Spinal cord (tissue), 10 donors: ENCODE data around the gene CDX1. TPM values are rescaled to one million over a fixed set of nuclear protein-coding genes. Genes with fewer than 3 reads are reported as not detected.

Experiments used
- DNase-seq, 6 donors: peaks; one replicate each; pipeline versions ENCODE4 v3.0.0 to v3.0.0-alpha.2; 2013 to 2015; ENCODE audit warnings: low spot score in 6 of 6, low read depth in 4 of 6
- H3K27ac ChIP-seq: one replicate; pipeline ENCODE4 v1.5.1; 2013; ENCODE audit warnings: low read depth, low read length, control low read depth
- H3K27me3 ChIP-seq: one replicate; pipeline ENCODE4 v1.6.1; 2013; ENCODE audit warnings: low read length; ENCODE audit not compliant: control insufficient read depth, insufficient read depth
- H3K36me3 ChIP-seq: one replicate; pipeline ENCODE4 v1.6.1; 2013; ENCODE audit warnings: low read length; ENCODE audit not compliant: control insufficient read depth, insufficient read depth
- H3K4me1 ChIP-seq: one replicate; pipeline ENCODE4 v1.6.1; 2013; ENCODE audit warnings: low read length; ENCODE audit not compliant: control insufficient read depth, insufficient read depth
- H3K4me3 ChIP-seq: one replicate; pipeline ENCODE4 v1.5.1; 2013; ENCODE audit warnings: low read depth, low read length, control low read depth
- H3K9me3 ChIP-seq: one replicate; pipeline ENCODE4 v1.6.1; 2013; ENCODE audit warnings: low read length; ENCODE audit not compliant: control insufficient read depth, insufficient read depth
- WGBS: methylation state at CpG from one replicate; pipeline ENCODE4 v1.1.5; 2013; ENCODE audit warnings: missing lambda C conversion rate; ENCODE audit not compliant: insufficient coverage; 5-methylcytosine and 5-hydroxymethylcytosine counted together
- polyA plus RNA-seq, 2 donors: library from polyadenylated mRNA; unstranded; fragments of 120-200 nt; gene quantifications; one replicate each; pipeline ENCODE4 v1.2.1, GENCODE V29; 2013; ENCODE audit not compliant: insufficient read length in 2 of 2
- total RNA-seq, 2 donors: library from RNA; depleted of rRNA in 1 of 2; stranded (reverse); fragments of 120-200 nt in 1 of 2; fragments of >200 nt in 1 of 2; gene quantifications; one replicate each; pipeline versions ENCODE4 v1.2.3 to v1.2.4, GENCODE V29; 2013 to 2014
- donor health status: healthy.

CDX1 gene
- total and polyA plus RNA-seq, 4 donors: 0.28 TPM; not detected in 3

- Histone ChIP-seq H3K27me3 (no peaks in the 10 kb centered on the region), H3K36me3 (peaks cover 19% of the 10 kb centered on the region), H3K4me1 (peaks cover 23% of the 10 kb centered on the region), H3K9me3 (no peaks in the 10 kb centered on the region), H3K27ac (no peak overlapping the region), H3K4me3 (no peak overlapping the region)
- WGBS: 30% methylated on average over 10 of the region's 10 CpGs
- peak; percentile 65 to 95 (median 77) for DNase-seq
Observed at GRCh38 chr5:150217873-150218692, 51.5 kb downstream of the CDX1 start.

- no peak for DNase-seq
- Histone ChIP-seq H3K36me3 (peaks cover 20% of the 10 kb centered on the region), H3K9me3 (no peaks in the 10 kb centered on the region), H3K27ac (no peak overlapping the region), H3K27me3 (no peaks in the 10 kb centered on the region), H3K4me3 (no peak overlapping the region), H3K4me1 (peaks cover 20% of the 10 kb centered on the region)
- WGBS: 90% methylated on average over 4 of the region's 5 CpGs
Observed at GRCh38 chr5:150218693-150219035, 52.1 kb downstream of the CDX1 start.

DNA sequence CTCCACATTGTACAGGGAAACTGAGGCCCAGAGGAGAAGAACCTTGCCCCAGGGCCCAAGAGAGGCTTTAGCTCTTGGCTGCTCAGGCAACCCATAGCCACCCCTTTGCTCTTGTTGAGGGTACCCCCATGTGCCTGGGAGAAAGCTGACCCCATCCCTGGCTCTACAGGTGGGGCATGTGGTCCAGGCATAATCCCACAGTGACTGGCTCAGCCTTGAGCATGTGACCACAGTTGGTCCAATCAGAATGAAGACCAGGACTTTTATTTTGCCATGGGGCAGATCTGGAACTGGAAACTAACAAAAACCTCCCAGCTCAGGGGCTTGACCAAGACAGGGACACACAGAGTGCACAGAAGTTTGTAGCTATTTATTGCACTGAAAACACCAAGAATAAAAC lies 52.6 kb downstream of the CDX1 start:
- no peaks in the 10 kb centered on the region for H3K9me3 ChIP-seq
- no peak overlapping the region for H3K27ac ChIP-seq
- H3K27me3 ChIP-seq: no peaks in the 10 kb centered on the region
- DNase-seq: no peak
- peaks cover 20% of the 10 kb centered on the region for H3K36me3 ChIP-seq
- no peak overlapping the region for H3K4me3 ChIP-seq
- H3K4me1 ChIP-seq: peaks cover 17% of the 10 kb centered on the region

DNA sequence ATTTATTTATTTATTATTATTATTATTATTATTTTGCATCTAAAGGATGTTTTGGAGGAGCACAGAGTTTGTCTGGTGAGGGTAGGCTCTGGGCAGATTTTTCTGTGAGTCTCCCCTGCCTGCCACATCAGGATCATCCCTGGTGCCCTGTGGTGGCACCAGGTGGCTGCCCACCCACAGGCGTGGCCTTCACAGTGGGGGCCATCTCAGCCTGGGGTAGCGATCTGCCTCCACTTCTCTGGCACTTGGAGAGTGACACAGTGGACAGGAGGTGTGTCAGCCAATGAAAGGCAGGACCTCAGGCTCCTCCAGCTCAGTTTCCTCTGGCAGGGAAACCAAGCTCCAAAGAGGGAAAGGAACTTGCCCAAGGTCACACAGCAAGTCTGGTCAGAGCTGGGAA lies 53.3 kb downstream of the CDX1 start:
- Histone ChIP-seq H3K27ac (no peak overlapping the region), H3K9me3 (no peaks in the 10 kb centered on the region), H3K4me1 (peaks cover 11% of the 10 kb centered on the region), H3K36me3 (peaks cover 20% of the 10 kb centered on the region), H3K4me3 (no peak overlapping the region), H3K27me3 (no peaks in the 10 kb centered on the region)
- DNase-seq: no peak
- WGBS: 60% methylated on average over 1 of the region's 2 CpGs

DNA sequence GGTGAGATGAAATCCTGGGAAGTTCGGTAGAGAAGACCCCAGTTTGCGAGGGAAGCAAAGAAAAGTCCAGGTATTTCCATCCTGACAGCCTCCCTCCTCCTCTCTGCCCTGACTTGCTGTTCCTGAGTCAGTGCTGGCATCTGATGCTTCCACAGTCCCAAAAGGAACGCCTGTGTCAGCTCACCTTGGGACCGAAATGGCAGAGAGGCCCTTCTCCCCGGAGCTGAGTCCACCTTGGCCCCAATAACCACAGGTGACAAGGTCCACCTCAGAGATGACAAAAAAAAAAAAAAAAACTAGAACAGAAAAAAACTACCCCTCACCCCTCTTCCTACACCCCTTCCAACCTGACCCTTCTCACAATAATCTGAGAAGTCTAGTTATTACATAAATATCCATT lies 54.9 kb downstream of the CDX1 start:
- Histone ChIP-seq H3K4me1 (peaks cover 11% of the 10 kb centered on the region), H3K4me3 (no peak overlapping the region), H3K36me3 (peaks cover 23% of the 10 kb centered on the region), H3K27ac (no peak overlapping the region), H3K27me3 (no peaks in the 10 kb centered on the region), H3K9me3 (no peaks in the 10 kb centered on the region)
- DNase-seq: no peak
- 74% methylated on average over 3 of the region's 5 CpGs for WGBS

DNA sequence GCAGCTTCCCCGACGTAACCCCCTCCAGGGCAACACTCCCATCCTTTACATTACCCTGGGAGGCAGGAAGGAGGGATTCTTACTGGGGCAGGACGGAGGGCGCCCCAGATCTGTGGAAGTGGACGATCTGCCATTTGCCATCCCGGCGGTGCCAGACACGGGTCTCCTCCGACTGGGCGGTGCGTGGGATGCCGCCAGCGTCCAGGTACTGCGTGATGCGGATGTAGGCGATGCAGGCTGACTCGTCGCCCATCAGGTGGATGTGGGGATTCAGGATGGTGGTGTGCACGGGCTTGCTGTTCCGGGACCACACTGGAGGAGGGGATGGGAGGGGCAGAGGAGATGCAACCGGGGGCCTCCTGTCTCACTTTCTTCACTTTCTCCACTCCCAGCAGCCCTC lies 56.3 kb downstream of the CDX1 start:
- WGBS: 92% methylated on average over 18 of the region's 21 CpGs
- H3K4me3 ChIP-seq: no peak overlapping the region
- no peak overlapping the region for H3K27ac ChIP-seq
- no peak for DNase-seq
- H3K27me3 ChIP-seq: no peaks in the 10 kb centered on the region
- H3K4me1 ChIP-seq: peaks cover 7% of the 10 kb centered on the region
- no peaks in the 10 kb centered on the region for H3K9me3 ChIP-seq
- peaks cover 29% of the 10 kb centered on the region for H3K36me3 ChIP-seq

DNA sequence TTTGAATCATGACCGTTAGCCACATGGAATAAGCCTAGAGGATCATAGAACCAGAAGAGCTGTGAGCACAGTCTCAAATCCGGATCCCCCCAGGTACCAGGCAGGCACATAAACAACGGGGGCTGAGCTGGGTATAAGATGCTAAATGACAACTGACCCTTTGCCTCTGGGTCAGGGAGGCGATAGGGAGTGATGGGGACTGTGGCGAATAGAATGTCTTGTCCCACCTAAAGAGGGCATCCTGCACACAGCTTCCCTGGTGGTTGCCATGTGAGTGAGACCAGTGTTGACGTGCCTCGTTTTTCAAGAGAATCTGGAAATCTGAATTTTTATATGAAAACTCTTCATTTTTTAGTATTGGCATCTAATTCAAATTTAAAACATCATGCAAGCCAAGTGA lies 56.9 kb downstream of the CDX1 start:
- WGBS: 98% methylated on average over 5 of the region's 7 CpGs
- DNase-seq: no peak
- H3K27ac ChIP-seq: no peak overlapping the region
- H3K4me3 ChIP-seq: no peak overlapping the region
- no peaks in the 10 kb centered on the region for H3K9me3 ChIP-seq
- peaks cover 33% of the 10 kb centered on the region for H3K36me3 ChIP-seq
- peaks cover 2% of the 10 kb centered on the region for H3K4me1 ChIP-seq
- H3K27me3 ChIP-seq: no peaks in the 10 kb centered on the region

GRCh38 chr5:150224483-150225027 lies 58.0 kb downstream of the CDX1 start:
- WGBS: 55% methylated on average over 3 of the region's 8 CpGs

DNA sequence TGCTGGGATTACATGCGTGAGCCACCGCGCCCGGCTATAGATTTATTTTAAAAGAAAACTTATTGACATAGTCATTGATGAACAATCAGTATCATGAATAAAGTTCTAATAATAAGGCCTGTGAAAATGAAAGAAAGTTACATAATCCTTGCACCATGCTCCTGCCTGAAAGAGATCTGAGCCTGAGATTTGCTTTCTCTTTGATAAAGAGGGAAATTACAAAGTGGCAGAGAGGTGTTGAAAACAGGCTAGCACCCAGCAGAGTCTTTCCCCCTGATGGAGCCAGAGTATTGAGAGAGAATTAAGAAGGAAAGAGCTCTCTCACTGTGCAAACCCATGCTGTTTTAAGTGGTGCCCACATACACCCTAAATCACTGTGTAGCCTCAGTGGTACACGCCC lies 60.5 kb downstream of the CDX1 start:
- peaks cover 32% of the 10 kb centered on the region for H3K36me3 ChIP-seq

More at GRCh38 chr5:150224483-150225027, 58.0 kb downstream of the CDX1 start:
- Histone ChIP-seq H3K9me3 (no peaks in the 10 kb centered on the region), H3K27ac (no peak overlapping the region), H3K27me3 (no peaks in the 10 kb centered on the region), H3K4me3 (no peak overlapping the region), H3K4me1 (no peaks in the 10 kb centered on the region), H3K36me3 (peaks cover 33% of the 10 kb centered on the region)
- no peak for DNase-seq

DNA sequence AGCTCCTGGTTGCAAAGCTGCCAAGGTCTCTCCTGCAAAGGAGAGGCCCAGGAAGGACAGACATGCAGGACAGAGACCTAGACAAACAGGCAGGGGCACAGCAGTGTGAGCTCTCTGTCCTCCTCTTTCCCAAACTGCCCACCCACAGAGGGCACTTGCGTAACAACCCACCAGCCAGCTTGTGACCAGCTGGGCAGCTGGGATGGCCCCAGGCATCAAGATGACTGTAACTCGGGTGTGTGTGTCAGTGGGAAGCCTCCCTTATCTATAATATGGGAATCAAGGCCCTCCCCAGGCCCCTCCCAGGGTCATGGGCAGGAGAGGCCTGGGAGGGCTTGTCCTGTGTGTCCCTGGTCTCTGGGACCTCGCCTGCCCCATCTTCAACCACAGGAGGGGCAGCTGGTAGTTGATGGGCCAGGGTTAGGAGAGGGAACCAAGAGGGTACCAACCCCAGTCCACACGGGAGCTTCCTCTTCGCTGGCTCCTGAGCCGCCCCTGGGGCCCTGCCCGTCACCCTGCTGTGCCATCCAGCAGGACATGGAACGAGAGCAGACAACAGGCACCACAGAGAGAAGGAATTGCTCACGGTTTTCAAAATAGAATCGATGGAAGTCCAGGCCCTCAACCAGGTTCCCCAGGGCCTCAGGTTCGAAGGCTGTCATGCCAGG lies 61.2 kb downstream of the CDX1 start:
- 70% methylated on average over 10 of the region's 11 CpGs for WGBS
- no peak overlapping the region for H3K27ac ChIP-seq
- no peaks in the 10 kb centered on the region for H3K27me3 ChIP-seq
- H3K4me3 ChIP-seq: no peak overlapping the region
- H3K36me3 ChIP-seq: peaks cover 27% of the 10 kb centered on the region
- no peaks in the 10 kb centered on the region for H3K4me1 ChIP-seq
- no peaks in the 10 kb centered on the region for H3K9me3 ChIP-seq
- DNase-seq: no peak

More for the DNA sequence above, 60.5 kb downstream of the CDX1 start:
- no peak for DNase-seq
- WGBS: 80% methylated on average over 1 of the region's 5 CpGs
- Histone ChIP-seq H3K4me3 (no peak overlapping the region), H3K27me3 (no peaks in the 10 kb centered on the region), H3K9me3 (no peaks in the 10 kb centered on the region), H3K27ac (no peak overlapping the region), H3K4me1 (no peaks in the 10 kb centered on the region)
